T-helper 17 cell (primary cell): Measurements from ENCODE around the gene SCAMP5. TPM values are rescaled to one million over a fixed set of nuclear protein-coding genes. Genes with fewer than 3 reads are reported as not detected.
A peak's percentile ranks its signal among the peaks of the same experiment; 100 is the strongest.

Experiments
- ATAC-seq: fragments of 150-1000 bp; cut with Tn5 transposase; 2 replicates; pipeline ENCODE4 v1.10.0; 2021; ENCODE audit warnings: mild to moderate bottlenecking, moderate library complexity
- DNase-seq, 3 donors: peaks; one replicate each; pipeline versions ENCODE4 v3.0.0 to v3.0.0-alpha.2; 2020 to 2021
- H3K9me3 ChIP-seq: one replicate; pipeline ENCODE4 v1.7.0; 2013; ENCODE audit warnings: low read length, mild to moderate bottlenecking; ENCODE audit not compliant: control insufficient read depth, poor library complexity, severe bottlenecking
- H3K27ac Mint-ChIP-seq: one replicate; pipeline ENCODE4 v1.8.0; 2022; ENCODE audit warnings: mild to moderate bottlenecking, moderate library complexity, mixed read lengths
- H3K27me3 Mint-ChIP-seq: one replicate; pipeline ENCODE4 v1.8.0; 2022; ENCODE audit warnings: mixed read lengths
- H3K36me3 Mint-ChIP-seq: one replicate; pipeline ENCODE4 v1.8.0; 2022; ENCODE audit warnings: low read depth, mixed read lengths
- H3K4me1 Mint-ChIP-seq: one replicate; pipeline ENCODE4 v1.8.0; 2022; ENCODE audit warnings: mild to moderate bottlenecking, mixed read lengths
- H3K4me3 Mint-ChIP-seq: one replicate; pipeline ENCODE4 v1.8.0; 2022; ENCODE audit warnings: mild to moderate bottlenecking, moderate library complexity, mixed read lengths
- total RNA-seq, 4 donors: library from RNA in 2 of 4; stranded (reverse) in 2 of 4; gene quantifications; one replicate each; pipeline ENCODE4 v1.2.3 and lab custom pipeline; 2022 to 2026

SCAMP5 gene, protein sequence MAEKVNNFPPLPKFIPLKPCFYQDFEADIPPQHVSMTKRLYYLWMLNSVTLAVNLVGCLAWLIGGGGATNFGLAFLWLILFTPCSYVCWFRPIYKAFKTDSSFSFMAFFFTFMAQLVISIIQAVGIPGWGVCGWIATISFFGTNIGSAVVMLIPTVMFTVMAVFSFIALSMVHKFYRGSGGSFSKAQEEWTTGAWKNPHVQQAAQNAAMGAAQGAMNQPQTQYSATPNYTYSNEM
- 1 to 10 TPM; 3.9 to 4.3 TPM for total RNA-seq
- 0 reads per million in 2 donors for total RNA-seq (lab: John Stamatoyannopoulos, UW)

DNA sequence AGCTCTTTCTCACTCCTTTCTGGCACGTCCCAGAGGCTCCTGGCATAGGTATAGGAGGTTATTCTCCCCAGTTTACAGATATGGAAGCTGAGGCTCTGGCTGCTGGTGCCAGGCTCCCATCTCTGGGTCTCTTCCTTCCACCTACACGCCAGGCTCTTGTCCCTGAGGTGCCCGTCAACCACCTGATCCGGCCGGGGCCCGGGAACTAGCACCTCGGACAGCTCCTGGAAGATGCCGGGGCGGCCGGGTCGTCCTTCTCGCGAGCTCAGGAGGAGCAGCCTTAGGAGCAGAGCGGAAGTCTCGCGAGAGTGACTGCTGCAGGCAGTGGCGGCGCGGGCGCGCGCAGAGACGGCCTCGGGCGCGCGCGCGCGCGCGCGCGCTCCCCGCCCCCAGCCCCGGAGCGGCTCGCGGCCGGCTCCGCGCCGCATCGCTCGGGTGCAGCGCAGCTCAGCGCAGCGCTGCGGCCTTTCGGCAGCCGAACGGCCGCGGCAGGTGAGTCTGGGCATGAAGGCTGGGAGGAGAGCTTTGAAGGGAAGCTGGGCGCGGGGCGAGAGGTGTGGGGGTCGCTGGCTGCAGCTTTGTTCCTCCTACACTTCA lies at the start of gene SCAMP5:
Gene SCAMP5 (plus strand): TSS at position 382 of the 597 bp plus-strand sequence. CDS start 16,277 bp downstream, outside the sequence.
- Mint-ChIP-seq H3K27me3 (peaks cover 38% of the 10 kb centered on the region), H3K4me1 (peaks cover 16% of the 10 kb centered on the region), H3K4me3 (peak within 1 kb of the TSS; percentile 87), H3K27ac (peak within 1 kb of the TSS; percentile 57), H3K36me3 (peaks cover 2% of the 10 kb centered on the region)
- no peaks in the 10 kb centered on the region for H3K9me3 ChIP-seq
- DNase-seq: peak; percentile 79 to 93 (median 82)
- ATAC-seq: peak; percentile 99

DNA sequence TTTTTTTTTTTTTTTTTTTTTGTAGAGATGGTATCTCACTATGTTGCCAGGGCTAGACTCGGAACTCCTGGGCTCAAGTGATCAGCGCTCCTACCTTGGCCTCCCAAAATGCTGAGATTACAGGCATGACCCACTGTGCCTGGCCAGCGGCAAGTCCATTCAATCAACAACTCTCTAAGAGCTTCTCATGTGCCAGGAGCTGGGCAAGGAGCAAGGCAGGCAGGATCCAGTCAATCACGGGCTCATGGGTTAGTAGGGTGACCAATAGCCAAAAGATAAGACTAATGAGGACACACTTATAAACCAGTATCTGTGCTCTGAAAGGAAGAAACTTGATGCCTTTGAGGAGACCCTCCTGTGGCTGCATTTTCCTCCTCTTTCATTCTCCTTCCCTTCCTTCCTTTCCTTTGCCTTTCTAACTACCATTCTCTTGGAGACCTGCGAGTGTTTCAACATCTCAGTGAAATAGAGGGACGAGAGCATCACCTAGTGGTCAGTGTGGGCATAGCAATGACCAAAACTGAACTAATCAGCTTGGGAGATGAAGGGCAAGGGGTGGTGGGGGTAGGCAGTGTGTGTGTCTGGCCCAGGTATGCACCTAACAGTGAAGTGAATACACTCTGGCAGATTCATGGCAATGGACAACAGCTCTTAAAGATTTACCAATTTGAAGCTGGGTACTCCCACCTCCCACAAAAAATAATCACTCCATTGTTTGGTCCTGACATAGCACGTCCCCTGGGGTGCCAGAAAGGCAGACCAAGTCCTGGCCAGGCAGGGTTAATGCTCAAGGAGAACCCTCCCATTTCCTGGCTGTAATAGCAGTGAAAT lies 45.1 kb upstream of the SCAMP5 start:
- no peak overlapping the region for H3K27ac Mint-ChIP-seq
- H3K27me3 Mint-ChIP-seq: no peaks in the 10 kb centered on the region
- no peak overlapping the region for H3K4me3 Mint-ChIP-seq
- DNase-seq: peak; percentile 47 to 76 (median 59)
- no peaks in the 10 kb centered on the region for H3K9me3 ChIP-seq
- peak; percentile 93 for ATAC-seq
- H3K4me1 Mint-ChIP-seq: peaks cover 3% of the 10 kb centered on the region
- H3K36me3 Mint-ChIP-seq: no peaks in the 10 kb centered on the region

DNA sequence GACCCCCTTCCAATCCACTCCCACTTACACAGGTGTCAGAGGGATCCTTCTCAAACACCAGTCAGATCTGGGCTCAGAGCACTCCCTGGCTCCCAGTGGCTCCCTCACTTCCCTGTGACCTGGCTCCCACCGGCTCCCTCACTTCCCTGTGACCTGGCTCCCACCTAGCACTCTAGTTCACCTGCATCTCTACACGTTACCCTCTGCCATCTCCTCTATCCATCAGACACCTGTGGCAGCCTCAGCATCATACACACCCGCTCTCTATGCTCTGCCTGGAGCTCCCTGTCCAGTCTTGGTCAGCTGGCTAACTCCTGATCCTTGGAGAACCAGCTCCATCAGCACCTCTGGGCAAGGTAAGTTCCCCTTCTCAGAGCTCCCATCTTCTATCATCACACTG lies 44.4 kb upstream of the SCAMP5 start:
- no peak for ATAC-seq
- no peaks in the 10 kb centered on the region for H3K36me3 Mint-ChIP-seq
- peaks cover 5% of the 10 kb centered on the region for H3K4me1 Mint-ChIP-seq
- H3K27me3 Mint-ChIP-seq: no peaks in the 10 kb centered on the region
- no peaks in the 10 kb centered on the region for H3K9me3 ChIP-seq
- H3K4me3 Mint-ChIP-seq: no peak overlapping the region
- DNase-seq: no peak
- no peak overlapping the region for H3K27ac Mint-ChIP-seq

DNA sequence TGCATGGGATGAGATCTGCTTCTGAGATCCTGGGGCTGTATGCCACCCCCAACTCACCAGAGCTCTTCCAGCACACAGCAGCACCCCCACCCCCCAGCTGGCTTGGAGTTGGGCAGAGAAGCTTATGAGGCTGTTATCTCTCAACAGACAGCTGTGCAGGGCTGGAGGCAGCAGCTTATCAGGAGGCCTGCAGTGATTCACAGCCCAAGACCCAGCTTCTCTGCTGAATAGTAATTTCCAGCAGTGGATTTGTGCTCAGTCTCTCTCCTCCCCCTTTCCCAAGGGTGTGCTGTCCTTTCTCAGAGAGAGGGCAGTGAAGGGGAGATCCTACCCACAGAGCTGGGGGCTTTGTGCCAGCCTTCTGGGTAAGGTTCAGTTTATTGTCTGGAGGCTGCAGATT lies 40.8 kb upstream of the SCAMP5 start:
- no peaks in the 10 kb centered on the region for H3K9me3 ChIP-seq
- DNase-seq: no peak

DNA sequence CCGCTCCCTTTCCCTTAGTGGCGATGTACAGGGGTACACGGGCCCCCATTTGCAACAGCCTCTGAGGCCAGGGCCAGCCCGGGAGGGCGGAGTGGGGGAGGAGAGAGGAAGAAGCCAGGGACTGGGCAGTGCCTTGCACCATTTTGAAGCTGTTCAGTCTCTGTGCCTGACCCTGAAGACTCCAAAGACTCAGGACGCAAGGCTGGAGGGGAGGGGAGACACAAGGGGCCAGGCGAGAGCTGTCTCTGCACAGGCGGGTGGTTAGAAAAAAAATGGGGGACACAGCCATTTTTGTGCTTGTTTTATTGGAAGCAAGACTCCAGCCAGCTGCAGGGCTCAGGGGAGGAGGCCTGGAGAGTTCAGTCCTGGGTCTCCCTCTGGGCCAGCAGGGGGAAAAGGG lies 40.3 kb upstream of the SCAMP5 start:
- H3K9me3 ChIP-seq: no peaks in the 10 kb centered on the region
- Mint-ChIP-seq H3K4me3 (peak overlapping the region; percentile 41), H3K27me3 (peaks cover 26% of the 10 kb centered on the region), H3K27ac (no peak overlapping the region), H3K36me3 (peaks cover 2% of the 10 kb centered on the region), H3K4me1 (peaks cover 17% of the 10 kb centered on the region)
- ATAC-seq: no peak
- DNase-seq: no peak

More for the DNA sequence above, 40.8 kb upstream of the SCAMP5 start:
- Mint-ChIP-seq H3K27ac (no peak overlapping the region), H3K27me3 (peaks cover 23% of the 10 kb centered on the region), H3K4me3 (no peak overlapping the region), H3K36me3 (peaks cover 2% of the 10 kb centered on the region), H3K4me1 (peaks cover 16% of the 10 kb centered on the region)
- ATAC-seq: no peak

DNA sequence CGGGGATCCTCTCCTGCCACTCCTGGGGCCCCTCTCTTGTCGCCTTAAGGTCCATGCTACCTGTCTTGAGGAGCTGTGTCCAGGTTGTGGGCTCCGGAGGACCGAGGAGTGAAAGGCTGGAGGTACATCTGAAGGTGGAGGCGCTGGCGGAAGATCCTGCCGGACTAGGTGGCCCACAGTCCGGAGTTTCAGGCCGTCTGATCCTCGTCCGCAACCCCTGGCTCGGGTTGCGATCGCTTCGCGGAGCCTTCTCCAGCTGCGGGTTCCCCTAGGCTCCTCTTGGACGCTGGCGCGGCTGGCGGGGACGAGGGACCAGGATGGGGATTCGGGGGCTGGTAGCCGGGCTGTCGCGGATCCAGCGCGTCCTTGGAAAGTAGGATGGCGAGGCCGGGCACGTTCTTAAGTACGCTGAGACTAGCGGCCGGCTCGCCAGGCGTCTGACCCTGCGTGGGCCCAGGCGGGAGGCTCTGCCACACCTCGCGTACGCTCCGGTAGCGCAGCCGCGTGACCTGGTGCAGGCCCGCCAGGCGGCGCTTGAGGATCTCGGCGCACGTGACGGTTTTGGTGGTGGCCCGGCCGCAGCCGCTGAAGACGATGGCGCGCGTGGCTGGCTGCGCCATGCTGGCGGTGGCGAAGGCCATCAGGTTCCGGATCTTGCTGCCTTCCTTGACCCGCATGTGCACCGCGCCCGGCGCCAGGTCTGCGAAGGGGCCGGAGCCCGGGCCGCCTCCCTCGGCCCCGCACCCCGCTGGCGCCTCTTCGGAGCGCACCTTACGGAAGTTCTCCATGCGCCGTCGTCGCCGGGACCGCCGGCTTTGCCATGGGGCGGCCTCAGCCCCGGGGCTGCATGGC lies 39.3 kb upstream of the SCAMP5 start:
- peaks cover 2% of the 10 kb centered on the region for H3K36me3 Mint-ChIP-seq
- H3K4me1 Mint-ChIP-seq: peaks cover 16% of the 10 kb centered on the region
- no peaks in the 10 kb centered on the region for H3K9me3 ChIP-seq
- peak overlapping the region; percentile 82 for H3K4me3 Mint-ChIP-seq
- peaks cover 26% of the 10 kb centered on the region for H3K27me3 Mint-ChIP-seq
- ATAC-seq (peak; percentile 73), DNase-seq (peak; percentile 34 to 50 (median 43))
- H3K27ac Mint-ChIP-seq: no peak overlapping the region

DNA sequence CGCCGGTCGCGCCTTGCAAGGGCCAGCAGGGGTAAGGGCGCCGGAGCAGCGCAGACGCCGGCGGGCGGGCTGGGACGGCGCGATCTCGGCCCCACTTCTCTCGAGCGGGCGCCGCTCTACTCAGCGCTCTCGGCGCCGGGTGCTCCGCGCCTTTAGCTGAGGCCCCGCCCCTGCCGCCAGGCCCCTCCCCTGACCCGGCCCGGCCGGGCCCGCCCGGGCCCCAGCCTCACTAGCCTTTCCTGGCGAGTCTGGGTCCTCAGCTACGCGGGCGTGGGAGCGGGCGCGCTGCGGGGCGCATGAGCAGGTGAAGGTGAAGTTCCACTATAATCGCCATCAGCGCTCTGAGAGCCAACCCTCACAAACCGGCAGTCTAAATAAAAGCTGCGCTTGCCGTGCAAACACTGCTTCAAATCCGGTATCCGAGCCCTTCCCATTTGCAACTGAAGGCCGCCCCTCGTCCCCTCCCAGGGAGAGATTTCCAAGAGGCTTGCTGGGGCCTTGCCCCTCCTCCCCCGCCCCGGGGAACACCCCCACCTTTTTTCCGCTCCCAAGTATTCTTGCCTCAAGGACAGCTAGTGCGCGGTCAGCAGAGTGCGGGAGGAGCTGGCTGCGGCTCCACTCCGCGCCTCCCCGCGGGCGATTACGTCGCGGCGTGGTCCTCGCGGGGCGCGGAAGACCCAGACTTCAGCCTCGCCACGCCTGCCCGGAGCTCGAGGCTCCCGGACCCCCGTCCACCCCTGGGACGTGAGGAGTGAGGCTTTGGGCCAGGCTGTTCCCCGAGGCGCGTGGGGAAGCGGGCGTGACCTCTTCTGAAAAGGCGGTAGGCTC lies 38.5 kb upstream of the SCAMP5 start, which contains the start of gene RPP25:
Gene RPP25 (minus strand): TSS at position 125 of the 828 bp plus-strand sequence. CDS start 189 bp downstream, outside the sequence.
- Mint-ChIP-seq H3K27me3 (peaks cover 26% of the 10 kb centered on the region), H3K36me3 (peaks cover 2% of the 10 kb centered on the region), H3K4me1 (peaks cover 19% of the 10 kb centered on the region), H3K27ac (no peak within 1 kb of the TSS), H3K4me3 (peak within 1 kb of the TSS; percentile 82)
- DNase-seq (peak; percentile 41 to 59 (median 51)), ATAC-seq (peak; percentile 89)
- H3K9me3 ChIP-seq: no peaks in the 10 kb centered on the region

DNA sequence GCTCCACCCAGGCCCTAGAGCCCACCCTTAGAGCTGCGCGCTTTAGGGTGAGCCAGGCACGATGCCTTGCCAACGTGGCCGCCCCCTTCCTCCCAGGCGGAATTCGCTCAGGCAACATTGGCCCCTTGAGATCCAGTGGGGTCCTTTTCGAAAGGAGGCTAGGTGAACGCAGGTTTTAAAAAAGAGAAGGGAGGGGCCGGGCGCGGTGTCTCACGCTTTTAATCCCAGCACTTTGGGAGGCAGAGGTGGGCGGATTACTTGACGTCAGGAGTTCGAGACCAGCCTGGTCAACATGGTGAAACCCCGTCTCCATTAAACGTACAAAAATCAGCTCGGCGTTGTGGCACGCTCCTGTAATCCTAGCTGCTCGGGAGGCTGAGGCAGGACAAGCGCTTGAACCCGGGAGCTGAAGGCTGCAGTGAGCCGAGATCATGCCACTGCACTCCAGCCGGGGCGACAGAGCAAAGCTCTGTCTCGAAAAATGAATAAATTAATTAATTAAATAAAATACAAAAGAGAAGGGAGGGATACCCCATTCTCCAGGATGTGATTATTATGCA lies 37.8 kb upstream of the SCAMP5 start:
- H3K36me3 Mint-ChIP-seq: peaks cover 2% of the 10 kb centered on the region
- peaks cover 26% of the 10 kb centered on the region for H3K27me3 Mint-ChIP-seq
- H3K4me1 Mint-ChIP-seq: peaks cover 19% of the 10 kb centered on the region
- H3K9me3 ChIP-seq: no peaks in the 10 kb centered on the region
- H3K27ac Mint-ChIP-seq: no peak overlapping the region
- ATAC-seq (no peak), DNase-seq (no peak)
- H3K4me3 Mint-ChIP-seq: peak overlapping the region; percentile 82

DNA sequence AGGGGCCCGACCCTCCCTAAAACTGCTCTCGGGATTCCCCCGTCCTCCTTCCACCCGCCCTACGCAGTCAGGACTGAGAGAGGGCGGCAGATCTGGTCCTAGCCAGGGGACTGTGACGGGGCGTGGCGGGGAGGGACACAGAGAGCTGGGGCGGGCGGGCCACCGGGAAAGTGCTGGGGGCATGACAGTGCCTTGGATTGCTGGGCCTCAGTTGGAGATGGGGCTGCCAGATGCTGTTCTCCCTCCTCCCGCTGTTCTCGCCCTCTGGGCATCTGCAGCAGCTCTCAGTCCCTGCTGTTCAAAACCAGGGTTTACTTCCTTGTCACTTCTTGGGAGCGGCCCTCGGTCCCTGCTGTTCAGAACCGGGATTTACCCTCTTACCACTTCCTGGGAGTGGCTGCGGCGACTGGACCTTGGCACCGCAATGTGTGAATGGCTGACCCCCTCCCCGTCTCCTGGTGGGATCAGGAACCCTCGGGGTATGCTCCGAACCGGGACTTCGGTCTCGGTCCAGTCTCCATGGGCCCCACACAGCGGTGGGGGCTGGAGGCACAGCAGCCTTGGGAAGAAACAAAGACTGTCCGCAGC lies 36.9 kb upstream of the SCAMP5 start:
- Mint-ChIP-seq H3K36me3 (peaks cover 2% of the 10 kb centered on the region), H3K27me3 (peaks cover 26% of the 10 kb centered on the region), H3K4me1 (peaks cover 19% of the 10 kb centered on the region), H3K4me3 (peak overlapping the region; percentile 82), H3K27ac (peak overlapping the region; percentile 43)
- DNase-seq: peak in 1 of 3 donors; percentile 13
- H3K9me3 ChIP-seq: no peaks in the 10 kb centered on the region
- ATAC-seq: no peak

DNA sequence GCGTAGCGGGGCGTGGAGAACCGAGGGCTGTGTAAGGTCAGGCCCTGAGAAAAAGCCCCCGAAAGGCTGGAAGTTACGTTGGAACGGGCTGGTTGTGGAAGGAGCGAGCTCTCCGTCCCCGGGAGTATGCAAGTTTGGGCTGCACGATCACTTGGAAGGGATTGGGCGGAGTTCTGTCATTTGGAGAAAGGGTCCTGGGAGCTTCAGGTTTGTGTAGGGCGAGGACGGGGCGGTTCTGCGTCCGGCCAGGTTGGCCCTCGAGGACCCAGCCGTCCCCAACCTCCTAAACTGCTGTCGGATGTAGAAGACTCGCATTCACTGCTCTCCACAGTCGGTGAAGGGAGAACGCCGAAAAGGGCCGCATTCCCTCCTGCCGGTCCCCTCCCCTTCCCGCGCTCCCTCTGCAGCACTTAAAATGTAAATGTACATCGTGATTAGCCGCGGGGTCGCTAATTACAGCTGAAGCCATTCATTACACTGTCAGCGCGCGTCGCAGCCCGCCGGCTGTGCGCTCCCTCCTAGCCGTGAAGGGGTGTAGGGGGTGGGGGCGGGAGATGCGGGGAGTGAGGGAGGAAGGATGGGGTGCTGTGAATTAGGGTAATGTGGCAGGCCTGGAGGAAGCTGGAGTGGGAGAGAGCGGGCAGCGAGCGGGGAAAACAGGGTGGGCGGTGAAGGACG lies 36.3 kb upstream of the SCAMP5 start:
- peaks cover 19% of the 10 kb centered on the region for H3K4me1 Mint-ChIP-seq
- ATAC-seq (no peak), DNase-seq (no peak)
- peak overlapping the region; percentile 43 for H3K27ac Mint-ChIP-seq
- H3K9me3 ChIP-seq: no peaks in the 10 kb centered on the region
- peak overlapping the region; percentile 61 for H3K4me3 Mint-ChIP-seq
- H3K27me3 Mint-ChIP-seq: peaks cover 26% of the 10 kb centered on the region
- H3K36me3 Mint-ChIP-seq: peaks cover 2% of the 10 kb centered on the region

DNA sequence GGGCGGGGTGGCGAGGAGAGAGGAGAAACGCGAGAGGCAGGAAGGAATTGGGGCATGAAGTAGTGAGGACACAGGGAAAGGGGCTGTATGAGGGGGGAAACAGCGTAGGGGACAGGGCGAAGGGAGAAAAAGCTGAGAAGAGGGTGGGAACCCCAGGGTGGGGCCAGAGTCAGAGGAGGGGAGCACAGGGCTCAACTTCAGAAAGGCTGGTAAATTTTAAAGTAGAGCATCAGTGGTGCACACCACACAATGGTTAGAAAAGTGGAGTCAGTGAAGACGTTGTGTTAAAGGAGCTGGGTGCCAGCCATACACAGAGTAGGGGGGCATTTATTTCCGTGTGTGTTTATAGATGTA lies 35.8 kb upstream of the SCAMP5 start:
- DNase-seq (no peak), ATAC-seq (no peak)
- H3K9me3 ChIP-seq: no peaks in the 10 kb centered on the region
- peaks cover 26% of the 10 kb centered on the region for H3K27me3 Mint-ChIP-seq
- H3K36me3 Mint-ChIP-seq: peaks cover 2% of the 10 kb centered on the region
- no peak overlapping the region for H3K27ac Mint-ChIP-seq
- peaks cover 19% of the 10 kb centered on the region for H3K4me1 Mint-ChIP-seq
- H3K4me3 Mint-ChIP-seq: peak overlapping the region; percentile 61
